CD4-positive, alpha-beta T cell (primary cell): ENCODE data around the gene RBM20. TPM values are rescaled to one million over a fixed set of nuclear protein-coding genes. Genes with fewer than 3 reads are reported as not detected.

Experiments used
- ATAC-seq: fragments of 200-7000 bp; cut with Tn5 transposase; one replicate; pipeline ENCODE4 v1.10.0; 2022; ENCODE audit warnings: mild to moderate bottlenecking; ENCODE audit not compliant: poor library complexity
- CTCF ChIA-PET: fragments of 350-600 bp; sonication (Branson Sonifier 250); formaldehyde crosslinking; loops from one replicate; lab custom pipeline; 2021; ENCODE audit warnings: antibody characterized with exemption, inconsistent platforms; lab: Charles Lee
- POLR2A ChIA-PET: fragments of 350-600 bp; sonication (Branson Sonifier 250); formaldehyde crosslinking; loops from one replicate; lab custom pipeline; 2021; ENCODE audit warnings: antibody characterized with exemption, inconsistent platforms; lab: Charles Lee
- DNase-seq, 14 experiments: peaks; one replicate each; pipeline ENCODE4 v3.0.0-alpha.2; 2013 to 2020; ENCODE audit warnings: mixed read lengths in 2 of 14
- H3K27ac ChIP-seq, 2 donors: one replicate each; pipeline versions ENCODE4 v1.5.1 to v1.7.0; 2013; ENCODE audit warnings: low read length in 2 of 2, low read depth in 1 of 2, mild to moderate bottlenecking in 1 of 2
- H3K27me3 ChIP-seq, 2 experiments: 1 replicate in 1 of 2; 2 replicates in 1 of 2; pipeline versions ENCODE4 v1.6.1 to v1.7.0; 2013; ENCODE audit warnings: low read length in 2 of 2, control low read depth in 1 of 2, mild to moderate bottlenecking in 1 of 2, moderate library complexity in 1 of 2; ENCODE audit not compliant: insufficient read depth in 2 of 2, control insufficient read depth in 1 of 2
- H3K36me3 ChIP-seq: one replicate; pipeline ENCODE4 v1.6.1; 2013; ENCODE audit warnings: low read length, control low read depth; ENCODE audit not compliant: insufficient read depth
- H3K4me1 ChIP-seq: one replicate; pipeline ENCODE4 v1.6.1; 2013; ENCODE audit warnings: low read length, control low read depth; ENCODE audit not compliant: insufficient read depth
- H3K4me3 ChIP-seq: one replicate; pipeline ENCODE4 v1.5.1; 2013; ENCODE audit warnings: mild to moderate bottlenecking, low read length, moderate library complexity
- H3K9me3 ChIP-seq, 2 experiments: 1 replicate in 1 of 2; 2 replicates in 1 of 2; pipeline versions ENCODE4 v1.6.1 to v1.7.0; 2013; ENCODE audit warnings: low read length in 2 of 2, mild to moderate bottlenecking in 2 of 2, control low read depth in 1 of 2, moderate library complexity in 1 of 2; ENCODE audit not compliant: control insufficient read depth in 1 of 2, insufficient read depth in 1 of 2
- H3K27ac Mint-ChIP-seq: one replicate; pipeline ENCODE4 v1.8.0; 2020; ENCODE audit warnings: mixed read lengths
- H3K27me3 Mint-ChIP-seq: one replicate; pipeline ENCODE4 v1.8.0; 2021; ENCODE audit warnings: mixed read lengths
- H3K36me3 Mint-ChIP-seq: one replicate; pipeline ENCODE4 v1.8.0; 2021; ENCODE audit warnings: low read depth, mixed read lengths
- H3K4me1 Mint-ChIP-seq: one replicate; pipeline ENCODE4 v1.8.0; 2021; ENCODE audit warnings: low read depth, mixed read lengths
- H3K4me3 Mint-ChIP-seq: one replicate; pipeline ENCODE4 v1.8.0; 2020; ENCODE audit warnings: mild to moderate bottlenecking, mixed read lengths
- H3K9me3 Mint-ChIP-seq: one replicate; pipeline ENCODE4 v1.8.0; 2020; ENCODE audit warnings: mixed read lengths
- CTCF ChIP-seq: fragments of 200-600 bp; IDR thresholded peaks from one replicate; pipeline ENCODE4 v1.8.0; 2022; ENCODE audit warnings: antibody characterized with exemption, mild to moderate bottlenecking
- intact Hi-C, 2 experiments: fragments of 100-400 bp; cut with DNase I in 1 of 2; cut with micrococcal nuclease in 1 of 2; formaldehyde crosslinking; loops; one replicate each; pipeline versions ENCODE4 v1.15.1 to v1.9.0; 2023 to 2025; cut with DNase I, micrococcal nuclease
- total RNA-seq, 174 experiments: library from RNA in 2 of 174; stranded (reverse) in 2 of 174; gene quantifications; one replicate each; pipeline ENCODE4 v1.2.3 and lab custom pipeline; 2021 to 2026

Gene RBM20
- total RNA-seq, 2 experiments from 2014 or later, result 0.91 to 1.1 TPM

GRCh38 chr10:110670335-110670734 is 26.2 kb downstream of the RBM20 start:
- ChIA-PET POLR2A (no interaction called here), CTCF (no interaction called here)
- Mint-ChIP-seq H3K9me3 (no peaks in the 10 kb centered on the region), H3K4me3 (peak overlapping the region; percentile 36), H3K4me1 (peaks cover 6% of the 10 kb centered on the region), H3K27ac (no peak overlapping the region), H3K27me3 (no peaks in the 10 kb centered on the region), H3K36me3 (no peaks in the 10 kb centered on the region)
- Histone ChIP-seq H3K4me1 (peaks cover 10% of the 10 kb centered on the region), H3K9me3 (no peaks in the 10 kb centered on the region), H3K36me3 (no peaks in the 10 kb centered on the region), H3K27ac (no peak overlapping the region), H3K27me3 (no peaks in the 10 kb centered on the region), H3K4me3 (no peak overlapping the region)
- ATAC-seq (no peak), DNase-seq (no peak)
- intact Hi-C loops, result no loop called here
- no peak for TF ChIP-seq CTCF

- Histone ChIP-seq H3K4me3 (peak overlapping the region; percentile 61), H3K4me1 (peaks cover 10% of the 10 kb centered on the region), H3K36me3 (no peaks in the 10 kb centered on the region), H3K27me3 (no peaks in the 10 kb centered on the region), H3K9me3 (no peaks in the 10 kb centered on the region), H3K27ac (peak overlapping the region in 1 of 2 donors; percentile 16)
- ATAC-seq (peak; percentile 92), DNase-seq (peak; percentile 25 to 85 (median 58))
- no peaks in the 10 kb centered on the region for H3K36me3 Mint-ChIP-seq
- intact Hi-C loops, result no loop called here
- peak overlapping the region; percentile 69 for H3K27ac Mint-ChIP-seq
- TF ChIP-seq CTCF, result peak; percentile 92
- H3K27me3 Mint-ChIP-seq, result no peaks in the 10 kb centered on the region
- H3K9me3 Mint-ChIP-seq, result no peaks in the 10 kb centered on the region
- ChIA-PET POLR2A (interaction anchor here (0.7 to 1.5 kb wide), 9 partner anchors 11 to 247 kb away, joined by 3 to 5 read pairs (median 3); partner anchors contain the start of genes BBIP1, PDCD4 and SHOC2), CTCF (interaction anchor here (0.6 to 2.2 kb wide), 21 partner anchors 8 to 717 kb away, joined by 3 to 13 read pairs (median 3); partner anchors contain the start of genes BBIP1, PDCD4 and SHOC2)
- peak overlapping the region; percentile 92 for H3K4me3 Mint-ChIP-seq
- H3K4me1 Mint-ChIP-seq, result peaks cover 6% of the 10 kb centered on the region
Observed at GRCh38 chr10:110671788-110672579, 27.8 kb downstream of the RBM20 start.

DNA sequence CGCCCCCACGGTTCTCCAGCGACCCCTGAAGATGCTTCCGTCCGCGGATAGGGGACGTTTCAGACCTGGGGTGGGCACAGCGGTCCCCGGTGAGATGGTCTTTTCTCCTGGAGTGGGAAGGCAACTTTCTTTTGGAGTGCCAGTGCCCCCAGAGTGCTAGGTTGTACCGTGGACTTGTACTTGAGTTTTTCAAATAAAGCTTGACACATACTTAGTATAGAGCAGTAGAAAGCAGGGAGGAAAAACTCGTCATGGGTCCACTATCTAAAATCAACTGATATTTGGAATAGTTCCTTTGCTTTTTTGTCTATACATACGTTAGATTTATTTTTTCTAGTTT is 28.4 kb downstream of the RBM20 start:
- CTCF ChIA-PET, result interaction anchor here (0.6 to 2.2 kb wide), 20 partner anchors 8 to 717 kb away, joined by 3 to 13 read pairs (median 4); partner anchors contain the start of genes BBIP1, PDCD4 and SHOC2

More for the DNA sequence above, 28.4 kb downstream of the RBM20 start:
- Histone ChIP-seq H3K9me3 (no peaks in the 10 kb centered on the region), H3K27ac (peak overlapping the region in 1 of 2 donors; percentile 16), H3K4me1 (peaks cover 10% of the 10 kb centered on the region), H3K27me3 (no peaks in the 10 kb centered on the region), H3K4me3 (peak overlapping the region; percentile 61), H3K36me3 (no peaks in the 10 kb centered on the region)
- DNase-seq (no peak), ATAC-seq (peak; percentile 26)
- Mint-ChIP-seq H3K4me1 (peaks cover 6% of the 10 kb centered on the region), H3K36me3 (no peaks in the 10 kb centered on the region), H3K27ac (peak overlapping the region; percentile 69), H3K4me3 (peak overlapping the region; percentile 92), H3K27me3 (no peaks in the 10 kb centered on the region), H3K9me3 (no peaks in the 10 kb centered on the region)
- intact Hi-C loops, result no loop called here
- POLR2A ChIA-PET, result interaction anchor here (0.6 to 1.5 kb wide), 9 partner anchors 10 to 462 kb away, joined by 3 to 5 read pairs (median 3); partner anchors contain the start of genes BBIP1, PDCD4 and SHOC2
- no peak for TF ChIP-seq CTCF
